GM19025 (cell line): ENCODE results near the gene SNPH.

Experiments used
- ATAC-seq: cut with Tn5 transposase; IDR thresholded peaks from one replicate; pipeline ENCODE4 v1.9.1; 2021; ENCODE audit warnings: mild to moderate bottlenecking, low read depth, moderate library complexity; ENCODE audit not compliant: unreplicated experiment

SNPH gene

DNA sequence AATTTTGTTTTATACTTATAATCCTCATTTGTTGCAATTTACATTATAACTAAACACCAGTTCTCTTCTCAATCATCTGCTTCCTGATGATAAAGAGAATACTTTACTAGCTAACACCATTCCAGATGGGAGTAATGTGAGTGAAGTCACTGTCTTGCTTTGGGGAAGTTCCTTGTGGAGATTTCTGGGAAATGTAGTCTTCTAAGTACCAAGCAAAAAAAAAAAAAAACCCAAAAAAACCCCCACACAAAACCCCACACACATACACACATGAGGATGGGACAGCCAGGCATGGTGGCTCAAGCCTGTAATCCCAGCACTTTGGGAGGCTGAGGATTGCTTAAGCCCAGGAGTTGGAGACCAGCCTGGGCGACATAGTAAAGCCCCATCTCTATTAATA lies 2.2 kb upstream of the SNPH start:
- no peak for ATAC-seq

DNA sequence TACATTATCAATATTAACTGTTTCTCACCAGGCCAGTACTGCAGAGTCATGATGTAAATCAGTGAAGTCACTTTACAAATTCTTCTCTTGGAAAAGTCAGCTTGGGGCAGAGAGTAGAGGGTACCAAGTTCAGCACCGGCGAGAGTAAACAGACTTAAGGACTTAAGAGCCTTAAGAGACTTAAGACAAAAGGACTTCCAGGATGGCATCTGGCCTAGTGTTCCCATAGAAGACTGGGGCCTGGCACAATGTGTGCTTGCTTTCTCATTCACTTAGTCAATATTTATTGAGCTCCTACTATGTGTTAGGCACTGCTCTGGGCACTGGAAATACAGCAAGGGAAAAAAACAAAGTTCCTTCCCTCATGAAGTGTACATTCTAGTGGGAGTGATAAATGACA lies 1.4 kb upstream of the SNPH start:
- no peak for ATAC-seq

DNA sequence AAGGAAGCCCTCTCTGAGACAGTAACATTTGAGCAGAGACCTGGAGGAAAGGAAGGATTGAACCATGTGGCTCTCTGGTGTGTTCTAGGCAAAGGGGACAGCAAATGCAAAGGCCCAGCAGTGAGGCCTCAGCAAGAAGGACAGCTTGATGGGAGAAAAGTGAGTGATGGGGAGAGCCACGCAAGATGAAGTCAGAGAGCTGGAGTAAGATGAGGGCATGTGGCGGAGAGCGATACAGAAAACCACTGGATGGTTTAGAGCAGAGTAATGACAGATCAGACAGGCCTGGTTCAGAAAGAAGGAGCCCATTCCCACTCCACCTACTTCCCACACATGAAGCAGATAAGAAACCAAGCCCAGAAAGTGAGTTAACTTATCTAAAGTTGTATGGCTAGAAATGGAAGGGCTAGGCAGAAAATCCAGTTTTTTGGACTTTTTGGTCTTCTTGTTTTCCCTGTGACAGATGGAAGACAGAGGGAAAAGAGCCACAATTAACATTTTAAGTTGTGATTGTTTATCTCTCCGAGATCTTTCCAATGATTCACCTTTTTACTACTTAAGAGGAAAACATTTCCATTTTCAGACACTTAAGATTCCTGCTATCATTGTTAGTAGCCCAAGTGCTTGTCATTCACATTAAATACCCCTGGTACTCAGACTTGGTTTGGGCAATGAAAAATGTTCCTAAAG lies 723 bp upstream of the SNPH start:
- no peak for ATAC-seq

DNA sequence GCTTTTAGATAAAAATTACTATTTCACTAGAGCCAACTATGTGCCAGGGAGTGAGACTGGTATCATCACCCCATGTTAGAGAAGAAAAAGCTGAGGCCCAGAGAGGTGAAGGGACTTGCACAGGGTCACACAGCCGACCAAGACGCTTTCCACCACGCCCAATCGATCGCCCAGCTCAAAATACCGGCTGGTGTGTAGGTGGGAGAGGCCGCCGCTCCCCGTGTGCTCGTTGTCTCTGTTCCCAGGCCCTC lies 253 bp upstream of the SNPH start:
- ATAC-seq: no peak

DNA sequence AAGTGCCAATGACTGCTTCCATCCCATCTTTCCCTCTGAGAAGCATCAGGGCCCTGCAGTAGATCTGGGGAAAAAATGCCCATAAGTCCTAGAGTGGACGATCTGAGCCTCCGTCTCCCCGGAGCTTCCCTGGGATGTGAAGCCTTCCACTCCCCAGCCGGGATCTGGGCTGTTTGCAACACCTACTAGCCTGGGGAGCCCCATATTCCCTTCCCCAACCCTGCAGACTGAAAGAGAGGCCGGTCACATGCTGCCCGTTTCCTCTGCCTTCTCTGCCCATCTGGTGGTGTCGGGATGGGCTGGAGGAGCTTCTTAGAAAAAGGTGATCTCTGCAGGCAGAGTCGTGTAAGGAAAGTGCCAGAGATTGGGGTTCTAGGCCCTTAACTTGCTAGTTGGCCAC lies 1.1 kb downstream of the SNPH start:
- ATAC-seq: no peak

DNA sequence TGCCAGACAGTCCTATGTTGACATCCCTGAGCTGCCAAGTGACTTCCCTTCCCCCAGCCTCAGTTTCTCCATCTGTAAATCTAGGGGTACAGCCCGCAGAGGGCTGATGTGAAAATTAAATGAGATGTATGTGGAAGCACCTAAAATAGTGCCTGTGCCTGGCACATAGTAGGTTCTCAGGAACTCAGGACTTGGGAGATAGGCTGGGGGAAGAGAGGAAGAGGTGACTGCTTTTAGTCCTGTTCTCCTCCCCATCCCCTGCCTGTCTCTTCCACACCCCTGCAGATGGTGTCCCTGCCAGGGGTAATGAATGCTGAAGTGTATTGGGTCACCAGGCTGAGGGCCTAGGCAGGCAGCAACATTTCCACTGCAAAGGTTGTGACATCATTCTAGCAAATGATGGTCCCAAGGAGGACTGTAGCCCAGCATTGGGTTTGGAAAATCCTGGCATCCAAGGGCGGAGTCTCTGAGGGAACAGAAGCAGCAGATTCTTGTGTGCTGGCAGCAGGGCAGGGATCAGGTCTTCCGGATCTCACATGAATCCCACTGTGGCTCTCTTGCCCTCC lies 1.8 kb downstream of the SNPH start:
- no peak for ATAC-seq

DNA sequence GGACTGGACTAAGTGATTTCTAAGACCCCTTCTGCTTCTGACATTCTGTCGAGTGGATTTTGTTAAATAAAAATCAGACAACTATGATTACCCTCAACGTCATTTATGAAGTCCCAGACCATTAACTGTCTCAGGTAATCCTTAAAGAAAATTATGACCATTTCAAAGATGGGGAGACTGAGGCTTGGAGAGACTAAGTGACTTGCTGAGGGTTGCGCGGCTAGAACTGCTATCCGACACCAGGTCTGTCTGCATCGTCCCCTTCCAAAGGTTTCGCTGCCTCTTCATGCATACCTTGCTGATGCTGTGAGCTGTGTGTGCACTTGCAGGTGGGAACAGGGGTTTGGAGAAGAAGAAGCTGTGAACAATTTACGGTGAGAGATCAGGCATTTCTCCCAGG lies 3.1 kb downstream of the SNPH start:
- ATAC-seq: no peak

DNA sequence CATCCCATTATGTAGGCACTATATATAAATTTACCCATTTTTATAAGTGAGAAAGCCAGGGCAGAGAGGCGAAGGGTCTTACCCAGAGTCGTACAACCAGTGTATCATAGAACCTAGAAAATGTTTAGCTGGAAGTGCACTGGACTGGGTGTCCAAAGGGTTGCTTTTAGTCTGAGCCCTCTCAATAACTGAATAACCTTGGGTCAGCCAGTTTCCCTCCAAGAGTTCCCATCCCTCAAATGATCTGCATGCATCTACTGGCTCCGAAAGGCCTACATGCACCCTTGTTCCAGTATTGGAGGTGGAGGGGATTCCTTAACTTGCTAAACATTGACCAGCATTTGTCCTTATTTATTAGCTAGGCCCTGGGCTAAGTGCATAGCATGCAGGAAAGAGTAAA lies 3.8 kb downstream of the SNPH start:
- ATAC-seq: no peak

DNA sequence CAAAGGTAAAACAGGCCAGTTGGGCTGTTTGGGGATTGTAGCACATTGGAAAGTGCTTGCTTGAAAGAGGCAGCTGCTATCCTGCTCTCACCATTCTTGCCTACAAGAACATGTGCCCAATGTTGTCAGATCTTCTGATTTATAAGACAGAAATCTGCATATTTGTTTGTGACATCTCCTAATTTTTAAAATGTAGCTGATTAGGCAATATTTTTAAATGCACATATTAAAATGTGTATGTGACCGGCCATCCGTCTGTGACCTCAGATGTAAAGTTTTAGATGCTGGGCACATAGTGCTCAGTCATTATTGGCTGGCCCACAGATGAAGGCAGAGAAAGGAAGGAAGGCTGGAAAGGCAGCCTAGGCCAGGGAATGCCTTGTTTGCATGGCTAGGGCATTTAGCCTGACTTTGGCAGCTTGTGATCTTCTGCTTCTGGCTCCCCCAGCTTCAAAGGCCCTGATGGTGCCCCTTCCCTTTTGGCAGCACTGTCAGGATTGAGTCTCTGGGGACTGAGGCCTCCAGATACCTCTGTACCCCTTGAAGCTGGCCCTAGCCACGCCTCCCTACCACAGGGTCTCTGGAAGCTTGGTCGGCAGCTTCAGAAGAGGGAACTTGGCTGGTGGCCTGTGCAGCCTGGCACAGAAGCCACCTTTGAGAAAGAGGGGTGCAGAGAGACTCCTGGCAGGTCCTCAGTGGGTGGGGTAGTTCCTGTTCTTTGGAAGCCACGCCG lies 6.4 kb downstream of the SNPH start:
- no peak for ATAC-seq

DNA sequence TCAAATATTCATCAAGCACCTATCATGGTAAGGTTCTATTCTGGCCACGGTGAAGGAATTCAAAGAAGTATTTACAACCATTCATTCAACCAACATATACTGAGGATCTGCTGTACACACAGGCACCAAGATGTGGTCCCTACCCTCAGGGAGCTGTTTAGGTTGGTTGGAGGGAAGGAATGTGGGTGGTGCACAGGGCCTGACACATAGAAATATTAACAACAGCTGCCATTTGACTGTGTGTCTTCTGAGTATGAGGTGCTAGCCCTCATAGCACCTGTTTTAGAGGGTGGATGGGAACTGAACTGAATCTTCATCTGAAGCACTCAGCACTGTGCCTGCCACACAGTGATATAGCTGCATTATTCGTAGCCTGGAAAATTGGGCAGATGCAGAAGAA lies 7.3 kb downstream of the SNPH start:
- no peak for ATAC-seq

DNA sequence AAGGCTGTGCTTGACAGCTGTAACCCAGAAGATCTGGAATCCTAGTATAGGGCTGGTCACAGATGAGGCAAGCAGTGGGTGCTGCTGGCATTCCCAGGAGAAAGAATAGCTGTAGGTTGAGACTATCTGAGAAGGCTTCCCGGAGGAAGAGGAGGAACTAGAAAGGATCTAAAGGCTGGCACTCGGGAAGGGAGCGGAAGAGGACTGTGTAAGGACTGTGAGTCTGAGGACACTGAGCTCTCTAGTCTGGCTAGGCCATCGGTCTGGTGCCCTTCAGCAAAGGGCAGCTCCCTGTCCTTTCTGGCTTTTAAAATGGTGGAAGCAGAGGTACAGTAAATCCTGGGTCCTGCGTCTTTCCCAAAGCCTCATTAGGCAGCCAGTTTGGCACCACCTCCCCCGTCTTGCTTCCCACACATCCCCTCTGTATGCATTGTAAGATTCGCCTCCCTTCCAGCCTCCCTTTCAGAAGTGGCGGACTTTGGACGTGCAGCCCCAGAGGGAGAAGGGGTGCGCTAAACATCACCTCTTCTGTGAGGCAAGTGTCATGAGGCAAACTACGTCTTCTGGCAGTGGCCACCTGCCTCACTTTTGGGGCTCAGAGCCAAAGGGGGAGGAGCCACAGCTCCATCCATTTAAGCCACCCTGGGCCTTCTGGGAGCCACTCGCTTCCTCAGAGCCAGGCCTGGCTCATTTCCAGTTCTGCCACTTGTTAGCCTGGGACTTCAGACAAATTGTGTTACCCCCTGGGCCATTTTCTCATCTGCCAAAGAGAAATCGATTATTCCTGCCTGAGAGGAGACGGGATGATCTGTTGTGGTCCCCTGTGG lies 8.6 kb downstream of the SNPH start:
- ATAC-seq: no peak

DNA sequence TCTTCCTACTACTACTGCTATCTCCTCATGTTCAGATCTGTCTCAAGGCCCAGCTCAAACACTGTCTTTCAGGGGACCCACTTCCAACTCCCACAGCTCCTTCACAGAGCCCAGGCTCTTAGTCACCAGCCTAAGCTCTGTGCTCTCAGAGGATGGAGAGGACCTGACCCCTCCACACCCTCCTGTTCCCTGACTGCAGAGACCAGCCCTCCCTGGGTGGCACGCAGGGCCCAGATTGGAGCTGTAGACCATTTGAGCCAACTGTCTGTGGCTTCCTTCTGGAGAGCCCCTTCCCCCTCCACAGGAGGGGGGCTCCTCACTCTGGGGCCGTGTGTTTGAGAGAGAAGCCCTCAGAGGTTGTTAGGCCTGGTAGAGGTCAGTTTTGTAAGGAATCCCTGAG lies 9.8 kb downstream of the SNPH start:
- no peak for ATAC-seq

DNA sequence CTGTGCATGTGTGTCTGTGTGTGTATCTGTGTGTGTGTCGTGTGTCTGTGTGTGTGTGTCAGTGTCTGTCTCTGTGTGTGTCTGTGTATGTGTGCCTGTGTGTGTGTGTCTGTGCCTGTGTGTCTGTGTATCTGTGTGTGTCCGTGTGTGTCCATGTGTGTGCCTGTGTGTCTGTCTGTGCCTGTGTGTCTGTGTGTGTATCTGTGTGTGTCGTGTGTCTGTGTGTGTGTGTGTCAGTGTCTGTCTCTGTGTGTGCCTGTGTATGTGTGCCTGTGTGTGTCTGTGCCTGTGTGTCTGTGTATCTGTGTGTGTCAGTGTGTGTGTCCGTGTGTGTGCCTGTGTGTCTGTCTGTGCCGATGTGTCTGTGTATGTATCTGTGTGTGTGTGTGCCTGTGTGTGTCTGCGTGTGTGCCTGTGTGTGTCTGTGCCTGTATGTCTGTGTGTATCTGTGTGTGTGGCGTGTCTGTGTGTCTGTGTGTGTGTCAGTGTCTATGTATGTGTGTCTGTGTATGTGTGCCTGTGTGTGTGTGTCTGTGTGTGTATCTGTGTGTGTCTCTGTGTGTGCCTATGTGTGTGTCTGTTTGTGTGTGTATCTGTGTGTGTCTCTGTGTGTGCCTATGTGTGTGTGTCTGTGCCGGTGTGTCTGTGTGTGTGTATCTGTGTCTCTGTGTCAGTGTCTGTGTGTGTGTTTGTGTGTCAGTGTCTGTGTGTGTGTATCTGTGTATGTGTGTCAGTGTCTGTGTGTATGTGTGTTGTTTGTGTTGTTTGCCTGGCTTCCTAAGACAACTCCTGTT lies 11.6 kb downstream of the SNPH start:
- no peak for ATAC-seq

DNA sequence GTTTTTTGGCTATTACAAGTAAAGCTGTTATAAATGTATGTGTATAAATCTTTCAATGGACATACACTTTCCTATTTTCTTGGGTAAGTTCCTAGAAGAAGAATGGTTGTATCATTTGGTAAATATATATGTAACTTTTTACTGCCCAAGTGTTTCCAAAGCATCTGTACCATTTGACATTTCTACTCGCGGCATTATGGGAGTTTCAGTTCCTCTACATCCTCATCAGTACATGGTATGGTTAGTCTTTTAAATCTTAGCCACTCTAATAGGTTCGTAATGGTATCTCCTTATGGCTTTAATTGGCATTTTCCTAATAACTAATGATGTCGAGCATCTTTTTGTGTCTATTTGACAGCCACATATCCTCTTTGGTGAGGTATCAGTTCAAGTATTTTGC lies 12.9 kb downstream of the SNPH start:
- no peak for ATAC-seq

DNA sequence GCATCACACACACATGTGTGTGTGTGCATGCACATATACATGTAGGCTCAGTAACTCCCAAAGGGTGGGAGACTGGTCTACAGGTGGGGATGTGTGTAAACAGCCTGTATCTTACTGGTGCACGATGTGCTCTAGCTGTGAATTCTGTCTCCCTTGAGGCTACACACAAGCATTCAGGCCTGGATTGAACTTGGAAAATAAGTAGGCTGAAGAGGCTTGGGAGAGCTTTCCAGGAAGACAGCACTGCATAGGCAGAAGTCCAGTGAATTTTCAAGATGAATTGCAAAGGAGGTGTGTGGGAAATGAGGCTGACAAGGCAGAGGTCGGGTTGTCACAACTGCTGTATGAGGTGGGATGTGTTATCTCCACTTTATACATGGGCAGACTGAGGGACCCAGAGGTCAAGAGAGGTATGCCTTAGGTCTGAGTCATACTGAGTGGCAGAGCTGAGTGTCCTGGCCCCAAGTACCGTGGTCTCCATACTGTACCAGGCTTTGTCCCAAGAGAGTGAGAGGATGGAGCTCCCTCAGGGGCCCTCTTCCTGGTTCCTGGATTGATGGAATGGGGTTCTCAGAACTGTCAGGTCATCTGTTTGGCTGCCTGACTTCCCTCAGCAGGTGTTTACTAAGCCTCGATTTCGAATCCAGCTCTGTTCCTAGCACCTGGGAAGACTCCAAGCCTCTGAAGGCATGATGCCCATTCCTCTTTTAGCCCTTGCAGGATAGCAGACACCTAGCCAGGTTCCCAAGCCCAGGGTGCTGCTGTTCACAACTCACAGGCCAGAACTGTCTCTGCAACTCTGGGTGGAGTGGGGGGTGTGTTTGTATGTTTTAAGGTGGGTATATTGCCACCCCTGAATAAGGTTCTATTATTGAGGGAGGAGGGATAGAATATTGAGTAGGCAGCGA lies 14.4 kb downstream of the SNPH start:
- no peak for ATAC-seq

DNA sequence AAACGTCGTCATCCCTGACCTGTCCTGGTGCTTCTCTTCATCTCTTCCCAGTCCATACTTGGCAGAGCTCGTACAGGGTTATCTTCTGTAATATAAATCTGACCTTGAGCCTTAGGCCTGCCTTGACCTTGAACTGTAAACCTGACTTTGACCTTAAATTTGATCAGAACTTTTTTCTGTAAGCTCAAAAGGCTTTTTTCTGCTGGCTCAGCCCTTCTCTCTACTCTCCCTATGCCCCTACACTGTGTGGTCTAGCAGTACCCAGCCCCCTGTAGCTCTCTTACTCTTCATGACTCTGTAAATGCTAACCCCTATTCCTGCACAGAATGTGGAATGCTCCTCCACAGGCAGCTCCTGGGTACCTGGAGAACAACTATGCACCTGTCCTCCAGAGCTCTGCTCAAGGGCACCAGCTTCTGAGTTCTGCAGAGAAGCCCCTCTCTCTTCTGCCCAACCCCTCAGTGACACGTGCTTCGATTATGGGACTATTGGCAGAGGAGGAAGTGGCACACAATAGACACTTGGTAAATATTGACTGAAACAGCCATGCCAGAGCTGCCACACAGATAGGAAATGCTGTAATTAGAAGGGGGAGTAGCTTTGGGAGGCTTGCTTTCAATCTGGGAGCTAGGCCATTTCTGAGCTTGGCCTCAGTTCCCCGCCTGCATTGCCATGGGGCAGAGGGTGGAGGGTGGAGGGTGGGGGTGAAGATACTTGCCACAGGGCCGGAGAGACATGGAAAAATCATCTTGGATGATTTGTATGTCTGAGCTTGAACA lies 15.4 kb downstream of the SNPH start:
- no peak for ATAC-seq

DNA sequence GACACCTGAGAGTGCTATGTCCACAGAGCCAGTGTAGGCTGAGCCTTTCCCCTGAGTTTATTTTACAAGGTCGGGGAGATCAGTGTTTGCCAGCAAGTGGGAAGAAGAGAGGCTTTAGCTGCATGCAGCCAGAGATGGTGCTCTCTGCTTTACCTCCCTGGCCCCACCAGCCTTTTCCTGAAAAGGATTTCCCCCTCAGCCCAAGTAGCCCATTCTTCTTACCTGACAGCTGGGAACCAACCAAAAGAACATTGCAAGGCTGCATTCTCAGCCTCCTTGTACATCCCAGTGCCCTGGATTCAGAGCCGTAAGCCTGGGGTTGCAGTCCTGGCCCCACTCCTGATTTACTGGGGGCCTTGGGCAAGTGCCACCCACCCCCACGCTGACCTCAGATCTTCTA lies 16.9 kb downstream of the SNPH start:
- ATAC-seq: no peak

DNA sequence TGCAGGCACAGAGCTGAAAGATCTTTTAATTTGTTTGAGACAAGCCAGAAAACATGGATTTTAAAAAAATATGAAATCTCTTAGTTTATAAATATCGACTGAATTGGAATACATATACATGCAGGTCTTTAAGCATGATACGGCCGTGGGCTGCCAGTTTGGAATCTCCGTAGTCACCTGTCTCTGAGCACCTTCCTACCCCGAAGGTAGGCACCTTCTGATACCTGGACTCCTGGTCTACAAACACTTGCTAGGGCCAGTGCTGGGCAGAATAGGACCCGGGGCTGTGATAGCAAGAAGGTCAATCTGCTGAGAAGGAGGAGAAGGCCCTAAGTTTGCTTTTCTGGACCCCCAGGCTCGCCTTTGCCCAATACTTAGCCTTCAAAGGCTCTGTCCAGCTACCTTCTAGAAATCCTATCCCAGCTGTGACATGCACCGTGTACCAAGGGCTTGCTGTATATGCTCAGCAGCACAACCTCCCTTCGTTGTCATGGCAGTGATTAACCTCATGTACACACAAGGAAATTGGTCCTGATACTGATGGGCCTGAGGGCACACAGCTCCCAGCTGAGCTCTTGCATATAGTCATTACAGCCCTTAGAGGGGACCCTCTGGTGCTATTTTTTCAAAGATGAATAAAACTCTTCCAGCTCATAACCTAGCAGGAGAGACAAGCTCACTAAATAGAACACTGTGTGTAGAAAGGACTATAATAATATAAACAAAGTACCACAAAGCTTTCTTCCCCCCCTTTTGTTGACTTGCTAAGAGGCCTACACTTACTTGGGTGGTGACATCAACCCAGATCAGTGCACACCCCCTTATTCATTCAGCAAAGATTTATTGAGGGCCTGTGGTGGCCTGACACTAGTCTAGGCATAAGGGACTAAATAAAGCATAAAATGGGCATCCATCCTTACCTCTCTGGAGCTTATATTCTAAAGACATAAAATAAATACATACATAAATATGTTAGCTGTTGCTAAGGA lies 17.7 kb downstream of the SNPH start:
- no peak for ATAC-seq
